Measurements from ENCODE around the gene GCNA.

DNA sequence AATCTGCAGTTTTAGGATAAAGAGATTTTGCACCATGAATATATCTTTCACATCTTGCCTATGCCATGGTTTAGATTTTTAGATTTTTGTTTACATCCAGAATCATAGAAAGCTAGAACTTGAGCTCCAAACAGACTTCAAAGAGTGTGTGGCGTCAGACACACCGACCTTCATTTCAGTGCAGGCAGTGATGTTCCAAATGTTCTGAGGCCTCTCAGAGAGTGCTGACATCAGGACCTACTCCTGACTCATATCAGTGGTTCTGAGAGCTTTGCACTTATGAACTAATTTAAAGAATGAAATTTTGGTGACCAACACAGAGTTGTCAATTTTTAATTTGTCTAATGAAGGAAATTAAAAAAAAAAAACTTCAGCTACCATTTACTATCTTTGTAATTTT, 21.7 kb downstream of the GCNA start:
- TF ChIP-seq, protein P1, sequence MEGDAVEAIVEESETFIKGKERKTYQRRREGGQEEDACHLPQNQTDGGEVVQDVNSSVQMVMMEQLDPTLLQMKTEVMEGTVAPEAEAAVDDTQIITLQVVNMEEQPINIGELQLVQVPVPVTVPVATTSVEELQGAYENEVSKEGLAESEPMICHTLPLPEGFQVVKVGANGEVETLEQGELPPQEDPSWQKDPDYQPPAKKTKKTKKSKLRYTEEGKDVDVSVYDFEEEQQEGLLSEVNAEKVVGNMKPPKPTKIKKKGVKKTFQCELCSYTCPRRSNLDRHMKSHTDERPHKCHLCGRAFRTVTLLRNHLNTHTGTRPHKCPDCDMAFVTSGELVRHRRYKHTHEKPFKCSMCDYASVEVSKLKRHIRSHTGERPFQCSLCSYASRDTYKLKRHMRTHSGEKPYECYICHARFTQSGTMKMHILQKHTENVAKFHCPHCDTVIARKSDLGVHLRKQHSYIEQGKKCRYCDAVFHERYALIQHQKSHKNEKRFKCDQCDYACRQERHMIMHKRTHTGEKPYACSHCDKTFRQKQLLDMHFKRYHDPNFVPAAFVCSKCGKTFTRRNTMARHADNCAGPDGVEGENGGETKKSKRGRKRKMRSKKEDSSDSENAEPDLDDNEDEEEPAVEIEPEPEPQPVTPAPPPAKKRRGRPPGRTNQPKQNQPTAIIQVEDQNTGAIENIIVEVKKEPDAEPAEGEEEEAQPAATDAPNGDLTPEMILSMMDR (IDR thresholded peaks at IDR 0.05) = no peak
- TF ChIP-seq POLR2A (IDR thresholded peaks at IDR 0.05) = no peak

All from esophagus squamous epithelium (tissue), 4 donors.